NCI-H1092 (cell line): ENCODE results near the gene IL17RA.

ENCODE experiments used
- DNase-seq: peaks from one replicate; lab custom pipeline; 2025; lab: John Stamatoyannopoulos, UW

Gene IL17RA

DNA sequence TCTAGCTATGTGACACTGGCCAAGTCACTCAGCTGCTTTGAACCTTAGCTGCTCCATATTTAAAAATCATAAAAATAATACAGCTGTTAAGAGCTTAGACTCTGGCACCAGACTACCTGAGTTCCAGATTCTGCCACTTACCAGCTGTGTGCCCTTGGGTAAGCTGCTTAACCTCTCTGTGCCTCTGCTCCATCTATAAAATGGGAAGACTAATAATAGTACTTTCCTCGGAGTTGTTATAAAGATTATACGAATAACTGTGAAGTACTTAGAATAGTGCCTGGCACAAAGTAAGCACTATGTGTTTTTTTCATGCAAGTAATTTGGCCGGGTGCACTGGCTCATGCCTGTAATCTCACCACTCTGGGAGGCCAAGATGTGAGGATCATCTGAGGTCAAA, 72.9 kb downstream of the IL17RA start:
- no peak for DNase-seq

DNA sequence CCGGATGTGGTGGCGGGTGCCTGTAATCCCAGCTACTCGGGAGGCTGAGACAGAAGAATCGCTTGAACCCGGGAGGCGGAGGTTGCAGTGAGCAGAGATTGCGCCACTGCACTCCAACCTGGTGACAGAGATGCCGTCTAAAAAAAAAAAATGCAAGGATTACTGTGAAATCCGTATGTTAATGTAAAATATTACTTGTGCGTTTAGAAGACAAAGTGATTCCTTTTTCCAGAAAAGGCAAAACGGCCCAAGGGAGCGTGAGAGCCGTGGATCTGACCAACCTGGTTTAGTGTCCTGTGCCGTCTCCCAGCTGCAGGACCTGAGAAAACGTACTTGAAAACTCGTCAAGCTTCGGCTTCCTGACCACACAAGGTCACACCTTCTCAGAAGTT, 73.4 kb downstream of the IL17RA start:
- DNase-seq, result no peak

GRCh38 chr22:17158568-17159503, 74.0 kb downstream of the IL17RA start, which contains the start of gene HDHD5:
Gene HDHD5 (minus strand): TSS chr22:17159277. CDS start chr22:17159251, 26 bp downstream.
- peak; percentile 71 for DNase-seq

DNA sequence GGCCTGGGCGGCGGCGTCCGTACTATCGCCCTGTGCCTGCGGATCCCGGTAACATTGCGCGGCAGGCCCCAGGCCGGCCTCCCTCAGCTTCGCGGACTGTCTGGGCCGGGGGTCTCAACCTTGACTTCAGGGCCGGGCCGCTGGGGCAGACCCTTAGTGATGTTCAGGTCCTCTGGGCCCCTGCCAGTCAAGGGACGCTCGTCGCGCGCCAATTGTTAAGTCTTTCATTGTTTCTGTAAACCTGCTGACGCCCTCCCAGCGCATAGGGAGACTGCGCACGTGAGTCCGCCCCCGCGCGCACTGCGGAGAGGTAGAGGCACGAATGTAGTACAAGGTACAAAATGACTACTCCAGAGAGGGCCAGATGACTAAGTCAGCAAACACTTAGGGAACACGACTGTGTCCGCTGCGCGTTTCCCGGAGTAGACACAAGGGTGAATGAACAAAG, 74.7 kb downstream of the IL17RA start:
- peak; percentile 31 for DNase-seq

GRCh38 chr22:17161991-17162390, 77.2 kb downstream of the IL17RA start:
- no peak for DNase-seq

GRCh38 chr22:17162731-17163130, 77.9 kb downstream of the IL17RA start:
- no peak for DNase-seq

DNA sequence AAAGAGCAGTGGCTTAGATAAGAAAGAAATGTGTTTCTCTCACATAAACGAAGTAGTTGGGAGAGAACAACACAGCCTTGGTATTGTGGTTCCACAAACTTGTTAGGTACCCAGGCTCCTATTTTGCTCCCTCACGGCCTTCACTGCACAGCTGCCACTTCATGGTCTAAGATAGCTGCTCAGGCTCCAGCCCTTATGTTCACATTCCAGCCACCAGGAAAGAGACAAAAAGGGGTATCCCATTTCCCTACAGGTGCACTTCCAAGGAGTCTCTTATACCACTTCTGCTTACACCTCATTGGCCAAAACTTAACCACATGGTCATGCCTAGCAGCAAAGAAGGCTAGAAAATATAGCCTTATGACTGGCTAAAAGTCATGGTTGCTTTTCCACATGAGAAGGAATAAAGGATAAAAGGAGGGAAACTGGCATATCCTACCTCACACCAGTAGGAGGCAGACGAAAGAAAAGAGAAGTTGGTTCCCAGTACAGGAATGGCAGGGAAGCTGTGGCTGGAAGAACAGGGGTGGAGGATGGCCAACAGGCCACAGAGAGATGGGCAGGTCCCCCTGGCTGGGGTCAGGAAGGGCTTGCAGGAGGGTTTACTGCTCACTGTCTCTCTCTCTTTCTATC, 79.7 kb downstream of the IL17RA start:
- DNase-seq, result no peak
